Frontal cortex (tissue), 4 donors: ENCODE measurements around the gene PCDH1. TPM values are rescaled to one million over a fixed set of nuclear protein-coding genes. Genes with fewer than 3 reads are reported as not detected.
"Not testable (repeated sequence)": the region's sequence is repeated elsewhere in the genome, so short reads cannot be mapped to it uniquely, and the experiment has no call there.

Experiments used
- DNase-seq, 2 donors: peaks; one replicate each; pipeline ENCODE4 v3.0.0; 2012; ENCODE audit warnings: low spot score in 2 of 2
- FAIRE-seq: peaks from 2 replicates; lab custom pipeline; 2012; peaks lifted over from hg19 to GRCh38; lab: Jason Lieb, UNC
- total RNA-seq: library from RNA; depleted of rRNA; stranded (reverse); fragments of >200 nt; gene quantifications from one replicate; pipeline ENCODE4 v1.2.3, GENCODE V29; 2014
- donor health status: control.
- donor health status: control.
- donor health status: control.

The PCDH1 gene
- total RNA-seq, 1 donor from 2014 or later, result 41.2 TPM

- FAIRE-seq (no peak), DNase-seq (no peak)
These were observed 24.0 kb upstream of the PCDH1 start for GRCh38 chr5:141902015-141902814.

- no peak for FAIRE-seq
- DNase-seq, result no peak
These were observed 20.3 kb upstream of the PCDH1 start for GRCh38 chr5:141898448-141899049.

DNA sequence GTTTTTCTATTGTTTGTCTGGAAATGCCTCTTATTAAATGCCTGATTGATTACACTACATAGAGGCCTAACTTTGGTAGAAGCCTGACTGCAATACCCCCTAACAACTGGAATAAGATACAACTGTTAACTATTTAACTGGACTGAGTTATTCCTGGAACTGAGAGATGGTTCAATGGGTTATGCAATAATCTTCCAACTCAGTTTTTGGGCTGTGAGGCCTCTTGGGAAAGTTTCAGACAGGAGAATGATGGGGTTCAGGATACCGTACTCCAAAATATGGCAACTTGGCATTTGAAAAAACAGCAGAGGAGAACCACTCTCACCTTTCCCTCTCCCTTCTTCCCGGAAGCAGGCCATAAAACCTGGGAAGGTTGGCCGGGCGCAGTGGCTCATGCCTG is 19.2 kb upstream of the PCDH1 start:
- DNase-seq (no peak), FAIRE-seq (no peak)

DNA sequence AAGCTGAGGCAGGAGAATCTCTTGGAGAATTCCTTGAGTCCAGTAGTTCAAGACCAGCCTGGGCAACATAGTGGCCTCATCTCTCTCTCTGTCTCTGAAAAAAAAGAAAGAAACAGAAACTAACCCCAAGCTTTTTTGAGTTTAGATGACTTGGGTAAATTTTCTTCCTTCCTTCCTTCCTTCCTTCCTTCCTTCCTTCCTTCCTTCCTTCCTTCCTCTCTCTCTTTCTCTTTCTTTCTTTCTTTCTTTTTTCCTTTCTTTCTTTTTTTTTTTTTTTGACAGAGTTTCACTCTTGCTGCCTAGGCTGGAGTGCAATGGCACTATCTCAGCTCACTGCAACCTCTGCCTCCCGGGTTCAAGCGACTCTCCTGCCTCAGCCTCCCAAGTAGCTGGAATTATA is 12.2 kb upstream of the PCDH1 start:
- DNase-seq, FAIRE-seq: not testable (repeated sequence)

DNA sequence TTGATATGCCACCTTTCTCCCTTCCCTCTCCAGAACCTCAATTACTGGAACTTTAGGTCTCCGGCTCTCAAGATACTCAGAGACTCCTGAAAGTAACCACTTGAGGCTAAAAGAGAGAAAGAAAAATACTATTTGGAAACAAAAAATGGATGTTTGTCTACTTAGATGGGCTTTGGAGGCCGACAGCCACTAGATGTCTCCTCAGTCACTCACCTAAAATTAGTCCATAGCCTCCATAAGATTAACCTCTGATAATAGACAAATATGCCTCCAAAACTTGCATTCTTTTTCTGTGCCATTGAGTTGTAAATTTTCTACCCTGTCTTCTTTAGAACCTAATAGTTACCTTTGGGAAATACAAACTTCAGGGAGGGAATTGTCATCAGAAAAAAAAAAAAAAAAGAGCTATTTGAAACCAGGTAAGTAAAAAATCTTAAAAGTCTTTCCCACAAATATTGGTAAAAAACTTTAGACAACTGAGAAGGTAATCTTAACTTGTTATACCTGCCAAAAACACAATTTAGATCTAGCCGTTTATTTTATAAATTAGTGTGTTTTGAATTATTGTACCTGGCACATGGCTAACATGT is 11.2 kb upstream of the PCDH1 start:
- DNase-seq (no peak), FAIRE-seq (no peak)

DNA sequence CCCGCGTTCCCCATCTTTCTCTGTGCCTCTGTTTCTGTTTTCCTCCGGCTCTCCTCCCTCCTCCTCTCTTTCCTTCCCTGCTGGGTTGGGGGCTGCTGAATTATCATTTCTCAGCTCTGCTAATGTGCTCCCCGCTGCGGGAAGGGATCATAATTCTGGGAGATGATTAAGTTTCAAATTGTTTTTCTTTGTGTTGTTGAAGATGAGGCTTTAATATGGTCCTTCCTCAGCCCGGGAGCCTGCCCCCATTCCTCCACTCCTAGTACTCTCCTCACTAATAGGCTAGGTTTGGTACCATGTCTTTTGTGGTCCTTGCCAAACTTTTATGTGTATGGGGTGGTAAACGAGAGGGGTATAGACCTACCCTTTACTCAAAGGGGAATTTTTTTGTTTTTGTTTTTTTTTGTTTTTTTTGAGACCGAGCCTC is 5.7 kb upstream of the PCDH1 start:
- no peak for DNase-seq
- FAIRE-seq, result no peak

GRCh38 chr5:141883184-141883891 is 5.1 kb upstream of the PCDH1 start:
- FAIRE-seq, result no peak

GRCh38 chr5:141882594-141883183 is 4.5 kb upstream of the PCDH1 start:
- FAIRE-seq, result no peak

More at GRCh38 chr5:141883184-141883891, 5.1 kb upstream of the PCDH1 start:
- no peak for DNase-seq

DNA sequence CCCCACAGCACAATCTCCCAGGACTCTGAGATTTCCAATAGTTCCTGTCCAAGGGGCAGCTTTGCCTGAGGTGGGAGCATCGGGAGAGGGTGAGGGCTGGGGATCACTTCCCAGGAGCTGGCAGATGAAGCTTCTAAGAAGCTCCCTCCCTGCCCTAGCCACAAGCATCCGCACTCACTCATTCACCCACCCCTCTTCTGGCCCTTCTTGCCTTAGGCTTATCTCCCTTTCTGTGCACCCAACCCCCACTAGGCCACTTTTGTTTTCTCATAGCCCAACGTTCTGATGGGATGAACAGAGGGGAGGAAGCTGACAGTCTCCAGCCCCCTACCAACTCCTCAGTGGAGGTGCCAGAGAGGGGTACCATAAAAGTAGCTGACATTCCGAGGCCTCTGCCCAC is 3.7 kb upstream of the PCDH1 start:
- FAIRE-seq (no peak), DNase-seq (no peak)

More at GRCh38 chr5:141882594-141883183, 4.5 kb upstream of the PCDH1 start:
- no peak for DNase-seq

GRCh38 chr5:141880961-141881801 is 3.0 kb upstream of the PCDH1 start:
- no peak for FAIRE-seq

GRCh38 chr5:141879941-141880738 is 1.9 kb upstream of the PCDH1 start:
- DNase-seq, result peak in 1 of 2 donors; percentile 65

More at GRCh38 chr5:141880961-141881801, 3.0 kb upstream of the PCDH1 start:
- no peak for DNase-seq

GRCh38 chr5:141879426-141879759 is 1.2 kb upstream of the PCDH1 start:
- no peak for DNase-seq
- no peak for FAIRE-seq

More at GRCh38 chr5:141879941-141880738, 1.9 kb upstream of the PCDH1 start:
- FAIRE-seq, result no peak

DNA sequence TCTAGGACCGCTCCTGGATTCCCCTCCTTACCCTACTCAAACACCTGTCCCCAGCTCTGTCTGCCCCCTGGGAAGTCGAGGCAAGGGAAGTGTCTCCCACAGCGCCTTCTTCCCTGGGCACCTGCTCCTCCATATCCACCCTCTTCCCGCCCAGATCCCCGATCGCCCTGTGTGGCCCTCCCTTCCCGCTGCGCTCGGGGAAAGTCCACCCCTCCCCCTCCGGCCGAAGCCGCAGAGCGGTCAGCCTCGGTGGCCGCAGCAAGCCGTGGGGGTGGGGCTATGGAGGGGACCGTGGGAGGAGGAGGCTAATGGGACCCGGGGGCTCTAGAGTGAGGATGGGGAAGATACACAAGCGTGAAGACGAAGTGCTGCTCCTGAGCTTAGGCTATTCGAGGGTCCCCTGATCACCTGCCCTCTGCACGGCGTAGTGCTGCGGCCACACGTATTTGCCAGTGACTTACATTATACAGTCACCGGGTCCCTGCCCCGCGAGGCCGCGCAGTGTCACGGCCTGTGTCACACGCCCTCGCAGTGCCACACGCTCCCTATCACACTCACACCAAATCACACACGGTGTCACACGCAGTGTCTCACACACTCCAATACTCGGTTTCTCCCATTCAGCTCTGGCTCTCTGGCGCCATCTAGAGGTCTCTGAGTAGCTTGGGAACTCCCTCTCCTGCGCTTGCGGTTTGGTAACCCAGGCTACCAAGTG is 658 bp upstream of the PCDH1 start:
- DNase-seq, result peak; percentile 70 to 76
- no peak for FAIRE-seq

- no peak for DNase-seq
- no peak for FAIRE-seq
These were observed 639 bp downstream of the PCDH1 start for GRCh38 chr5:141877356-141878185.

DNA sequence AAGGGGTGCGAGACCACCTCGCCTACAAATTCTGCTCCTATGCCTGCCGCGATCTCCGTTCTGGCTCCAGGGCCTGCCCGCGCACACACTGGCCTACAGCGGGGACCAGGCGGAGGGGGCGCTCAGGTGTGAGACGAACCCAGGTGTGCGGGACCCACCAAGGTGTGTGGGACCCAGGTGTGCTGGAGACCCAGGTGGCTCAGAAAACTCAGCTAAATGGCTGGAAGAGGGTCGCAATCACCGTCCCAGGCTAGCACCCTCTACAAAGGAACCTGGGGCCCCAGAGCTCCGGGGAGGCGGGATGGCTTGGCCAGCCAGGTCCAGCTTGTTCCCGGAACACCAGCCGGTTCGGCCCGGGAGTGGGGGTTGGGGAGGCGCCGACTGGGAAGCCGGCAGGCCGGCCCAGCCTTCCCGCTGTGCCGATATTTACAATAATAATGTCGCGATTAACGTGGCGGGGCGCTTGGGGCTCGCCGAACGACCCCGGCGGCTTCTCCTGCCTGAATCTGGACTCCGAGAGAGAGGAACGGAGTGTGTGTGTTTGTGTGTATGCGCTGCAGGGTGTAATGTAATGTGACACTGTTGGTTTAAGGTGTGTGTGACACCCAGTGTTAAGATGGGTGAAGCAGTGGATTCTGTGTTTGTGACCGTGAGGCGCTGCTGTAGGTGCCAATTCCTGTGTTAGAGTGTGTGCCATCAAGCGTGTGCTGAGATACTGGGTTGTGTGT is 1.4 kb downstream of the PCDH1 start:
- DNase-seq, result no peak
- no peak for FAIRE-seq
